ENCODE results near the gene TCTN1. TPM values are rescaled to one million over a fixed set of nuclear protein-coding genes. Genes with fewer than 3 reads are reported as not detected.

Gene TCTN1
- total and polyA plus RNA-seq, 2 of the 8 experiments (the other 6 are each of a cell fraction or from before 2014, with no cell fraction given) = 14.7 to 16.4 TPM

GRCh38 chr12:110627500-110628195 is 13.7 kb downstream of the TCTN1 start (continued):
- TF ChIP-seq CTCF (IDR thresholded peaks at IDR 0.05; ENCODE audit: control extremely low read depth in 1 of 3, insufficient read depth in 1 of 3, low read depth in 1 of 3, low read length in 3 of 3) = no peak
- no peak for TF ChIP-seq SP4 (IDR thresholded peaks at IDR 0.05; ENCODE audit: low read length)
- TF ChIP-seq KDM1A (IDR thresholded peaks at IDR 0.05; ENCODE audit: borderline replicate concordance, low read length) = no peak
- TF ChIP-seq POLR2A (IDR thresholded peaks at IDR 0.05; ENCODE audit: control extremely low read depth in 1 of 2, low read depth in 2 of 2, low read length in 2 of 2) = no peak
- TF ChIP-seq GTF2F1 (IDR thresholded peaks at IDR 0.05; ENCODE audit: borderline replicate concordance, low read depth, low read length) = no peak
- no peak for TF ChIP-seq RNF2 (IDR thresholded peaks at IDR 0.05; ENCODE audit: borderline replicate concordance, low read depth, low read length, missing control alignments, poor library complexity, severe bottlenecking)
- TF ChIP-seq EP300 (IDR thresholded peaks at IDR 0.05; ENCODE audit: borderline replicate concordance in 1 of 2, low read depth in 2 of 2, low read length in 2 of 2) = no peak
- no peak for TF ChIP-seq BACH1 (IDR thresholded peaks at IDR 0.05; ENCODE audit: low read length)
- no peak for TF ChIP-seq MAX (IDR thresholded peaks at IDR 0.05)

Data from H1 (cell line).